HFFc6 (cell line): ENCODE measurements around the gene USF1. TPM values are rescaled to one million over a fixed set of nuclear protein-coding genes. Genes with fewer than 3 reads are reported as not detected.
A peak's percentile ranks its signal among the peaks of the same experiment; 100 is the strongest.

Source experiments
- DNase-seq: peaks from one replicate; pipeline ENCODE4 v3.0.0-alpha.2; 2018
- H3K27ac Mint-ChIP-seq: 2 replicates; pipeline ENCODE4 v1.8.0; 2020; ENCODE audit warnings: mild to moderate bottlenecking, mixed read lengths
- H3K27me3 Mint-ChIP-seq: 2 replicates; pipeline ENCODE4 v1.8.0; 2021; ENCODE audit warnings: mild to moderate bottlenecking, moderate library complexity, mixed read lengths; ENCODE audit not compliant: insufficient read depth
- H3K36me3 Mint-ChIP-seq: 2 replicates; pipeline ENCODE4 v1.8.0; 2021; ENCODE audit warnings: low read depth, mixed read lengths
- H3K4me1 Mint-ChIP-seq: 2 replicates; pipeline ENCODE4 v1.8.0; 2020; ENCODE audit warnings: low read depth, mixed read lengths
- H3K4me3 Mint-ChIP-seq: 2 replicates; pipeline ENCODE4 v1.8.0; 2020; ENCODE audit warnings: mild to moderate bottlenecking, moderate library complexity, mixed read lengths
- H3K9me3 Mint-ChIP-seq: 2 replicates; pipeline ENCODE4 v1.8.0; 2020; ENCODE audit warnings: mild to moderate bottlenecking, mixed read lengths
- total RNA-seq, 6 experiments: library from RNA; stranded (reverse); fragmentation: NEBNext Ultra II Directional; extraction: Animal tissue kit (Norgen Biotek cat#: 25700); gene quantifications; 2 replicates in 1 of 6; 3 replicates in 5 of 6; pipeline ENCODE4 v1.2.3, GENCODE V29; 2021
- TF ChIP-seq, protein P1 (sequence below): fragments of 200-600 bp; sonication (generic); IDR thresholded peaks from 2 replicates; pipeline ENCODE4 v1.5.0; 2021; ENCODE audit warnings: antibody characterized with exemption, mild to moderate bottlenecking

USF1 gene
- total RNA-seq, 6 experiments from 2014 or later, result 31.2 to 38.0 (median 33.4) TPM

DNA sequence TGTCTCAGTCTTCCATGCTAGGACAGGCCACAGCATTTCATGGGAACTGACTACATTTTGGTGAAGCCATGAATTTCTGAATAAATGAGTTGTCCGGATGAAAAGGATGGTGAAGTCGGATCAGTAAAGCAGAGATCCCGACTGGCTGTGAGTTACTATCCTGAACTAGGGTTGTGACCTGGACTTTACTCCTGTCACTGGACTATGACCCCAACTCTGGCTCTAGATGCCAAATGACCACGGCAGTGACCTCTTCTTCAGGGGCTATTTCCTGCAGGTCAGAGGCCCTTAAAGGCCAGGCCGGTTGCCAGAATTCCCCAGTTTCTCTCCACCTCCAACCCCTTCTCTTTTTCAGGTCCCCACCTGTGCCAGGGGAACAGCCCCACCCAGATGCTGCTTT is 45.3 kb upstream of the USF1 start:
- Mint-ChIP-seq H3K9me3 (no peaks in the 10 kb centered on the region), H3K27ac (no peak overlapping the region), H3K4me1 (peaks cover 43% of the 10 kb centered on the region), H3K36me3 (no peaks in the 10 kb centered on the region), H3K4me3 (no peak overlapping the region), H3K27me3 (peaks cover 2% of the 10 kb centered on the region; the same call in 1 of the 2 replicates)
- TF ChIP-seq, protein P1, sequence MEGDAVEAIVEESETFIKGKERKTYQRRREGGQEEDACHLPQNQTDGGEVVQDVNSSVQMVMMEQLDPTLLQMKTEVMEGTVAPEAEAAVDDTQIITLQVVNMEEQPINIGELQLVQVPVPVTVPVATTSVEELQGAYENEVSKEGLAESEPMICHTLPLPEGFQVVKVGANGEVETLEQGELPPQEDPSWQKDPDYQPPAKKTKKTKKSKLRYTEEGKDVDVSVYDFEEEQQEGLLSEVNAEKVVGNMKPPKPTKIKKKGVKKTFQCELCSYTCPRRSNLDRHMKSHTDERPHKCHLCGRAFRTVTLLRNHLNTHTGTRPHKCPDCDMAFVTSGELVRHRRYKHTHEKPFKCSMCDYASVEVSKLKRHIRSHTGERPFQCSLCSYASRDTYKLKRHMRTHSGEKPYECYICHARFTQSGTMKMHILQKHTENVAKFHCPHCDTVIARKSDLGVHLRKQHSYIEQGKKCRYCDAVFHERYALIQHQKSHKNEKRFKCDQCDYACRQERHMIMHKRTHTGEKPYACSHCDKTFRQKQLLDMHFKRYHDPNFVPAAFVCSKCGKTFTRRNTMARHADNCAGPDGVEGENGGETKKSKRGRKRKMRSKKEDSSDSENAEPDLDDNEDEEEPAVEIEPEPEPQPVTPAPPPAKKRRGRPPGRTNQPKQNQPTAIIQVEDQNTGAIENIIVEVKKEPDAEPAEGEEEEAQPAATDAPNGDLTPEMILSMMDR, result no peak
- no peak for DNase-seq

DNA sequence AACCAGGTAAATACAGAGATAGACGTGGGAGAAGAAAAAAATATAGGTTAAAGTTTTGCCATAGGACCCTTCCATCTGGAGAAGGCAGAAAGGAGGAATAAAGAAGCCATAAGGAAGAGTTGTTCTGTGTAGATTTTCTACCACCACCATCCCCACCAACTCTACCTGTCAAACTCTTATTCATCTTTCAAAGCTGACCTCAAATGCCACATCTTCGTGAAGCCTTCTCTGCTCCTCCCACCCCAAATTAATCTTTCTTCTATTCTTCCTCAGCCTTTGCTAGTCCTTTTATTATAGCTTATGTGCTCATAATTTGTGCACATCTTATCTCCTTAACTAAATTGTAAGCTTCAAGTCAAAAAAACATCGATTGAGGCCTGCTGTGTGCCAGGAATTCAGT is 44.8 kb upstream of the USF1 start:
- Mint-ChIP-seq H3K4me3 (no peak overlapping the region), H3K4me1 (peaks cover 47% of the 10 kb centered on the region), H3K27me3 (peaks cover 2% of the 10 kb centered on the region; the same call in 1 of the 2 replicates), H3K9me3 (no peaks in the 10 kb centered on the region), H3K27ac (no peak overlapping the region), H3K36me3 (no peaks in the 10 kb centered on the region)
- TF ChIP-seq, protein P1, result no peak
- no peak for DNase-seq

DNA sequence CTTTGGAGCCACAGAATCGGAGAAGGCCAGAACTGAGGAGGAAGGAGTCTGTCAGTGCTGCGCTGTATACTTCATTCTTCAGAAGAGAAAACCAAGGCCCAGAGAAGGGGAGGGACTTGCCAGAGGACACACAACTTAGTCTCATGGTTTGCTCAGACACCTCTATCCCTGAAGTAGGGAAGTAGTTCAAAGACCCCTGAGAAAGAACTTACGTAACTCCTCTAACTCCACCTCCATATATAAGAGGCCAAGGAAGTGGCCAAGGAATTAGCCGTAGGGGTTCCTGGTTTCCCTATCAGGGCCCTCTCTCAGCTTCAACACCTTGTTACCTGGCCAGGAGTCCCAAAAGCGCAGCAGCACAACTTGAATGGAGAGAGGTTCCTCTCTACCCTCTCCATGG is 44.2 kb upstream of the USF1 start:
- Mint-ChIP-seq H3K36me3 (no peaks in the 10 kb centered on the region), H3K9me3 (no peaks in the 10 kb centered on the region), H3K27ac (no peak overlapping the region), H3K4me1 (peaks cover 54% of the 10 kb centered on the region), H3K27me3 (peaks cover 2% of the 10 kb centered on the region; the same call in 1 of the 2 replicates), H3K4me3 (no peak overlapping the region)
- DNase-seq, result no peak
- TF ChIP-seq, protein P1, result no peak

DNA sequence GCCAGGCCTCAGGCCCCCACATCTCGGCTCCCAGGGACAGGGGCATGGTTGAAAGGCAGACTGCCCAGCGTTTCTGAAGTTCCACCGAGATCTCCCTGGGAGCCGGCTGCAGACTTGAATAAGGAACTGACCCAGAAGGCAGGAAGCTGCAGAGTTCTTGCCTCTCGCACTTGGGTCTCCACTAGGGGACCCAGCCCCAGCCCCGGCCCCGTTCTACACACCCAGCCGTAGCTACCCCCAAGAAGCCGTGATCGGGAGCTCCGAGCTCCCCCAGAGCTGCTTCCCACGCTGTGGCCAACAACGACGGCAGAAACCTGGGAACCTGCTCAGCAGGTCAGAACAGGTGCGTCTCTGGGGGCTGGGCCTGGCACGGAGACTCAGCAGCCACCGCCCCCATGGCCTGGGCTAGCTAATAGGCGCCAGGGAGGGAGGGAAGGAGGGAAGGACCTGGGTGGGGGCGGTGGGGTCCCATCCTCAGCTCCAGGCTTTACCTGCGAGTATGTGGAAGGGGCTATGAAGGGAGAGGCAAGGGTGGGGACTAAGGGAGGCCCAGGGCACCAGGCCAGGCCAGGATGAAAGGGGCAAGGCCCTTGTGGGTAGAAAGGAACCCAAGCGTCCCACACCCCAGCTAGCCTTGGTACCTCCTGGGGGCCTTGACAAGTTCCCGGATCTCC is 43.6 kb upstream of the USF1 start, which contains the start of gene NECTIN4:
Gene NECTIN4, minus strand, starts transcription at position 308 of the 674 bp plus-strand sequence. Its CDS starts 262 bp downstream, at position 46.
- no peak within 1 kb of the TSS for H3K4me3 Mint-ChIP-seq
- H3K9me3 Mint-ChIP-seq, result no peaks in the 10 kb centered on the region
- no peak for DNase-seq
- peaks cover 2% of the 10 kb centered on the region; the same call in 1 of the 2 replicates for H3K27me3 Mint-ChIP-seq
- no peaks in the 10 kb centered on the region for H3K36me3 Mint-ChIP-seq
- H3K4me1 Mint-ChIP-seq, result peaks cover 59% of the 10 kb centered on the region
- TF ChIP-seq, protein P1, result no peak
- peak within 1 kb of the TSS; percentile 40 for H3K27ac Mint-ChIP-seq

DNA sequence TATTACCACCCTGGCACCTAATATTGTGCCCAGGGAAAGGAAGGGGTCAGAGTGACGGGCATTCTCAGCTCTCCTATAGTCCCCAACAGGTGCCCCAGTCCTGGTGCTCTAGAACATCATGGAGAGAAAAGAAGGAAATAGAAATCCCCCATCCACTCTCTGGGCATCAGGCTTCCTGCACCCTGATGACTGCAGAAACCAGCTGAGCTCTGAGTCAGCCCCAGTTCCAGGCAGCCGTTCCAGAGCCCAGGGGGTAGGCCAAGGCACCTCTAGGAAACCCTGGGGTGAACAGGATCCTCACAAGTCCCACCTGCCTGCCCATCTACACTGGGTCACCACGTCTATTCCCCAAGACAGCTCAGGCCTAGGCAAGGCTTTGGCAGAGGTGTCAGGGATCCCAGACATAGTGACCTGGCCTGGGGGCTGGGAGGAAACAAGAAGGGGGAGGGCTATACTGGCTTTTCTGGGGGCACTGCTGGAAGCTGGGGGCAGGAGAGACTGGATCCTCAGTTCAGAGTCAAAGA is 42.9 kb upstream of the USF1 start:
- H3K36me3 Mint-ChIP-seq, result no peaks in the 10 kb centered on the region
- peaks cover 66% of the 10 kb centered on the region for H3K4me1 Mint-ChIP-seq
- H3K27me3 Mint-ChIP-seq, result peaks cover 2% of the 10 kb centered on the region; the same call in 1 of the 2 replicates
- TF ChIP-seq, protein P1, result no peak
- H3K9me3 Mint-ChIP-seq, result no peaks in the 10 kb centered on the region
- no peak overlapping the region for H3K4me3 Mint-ChIP-seq
- H3K27ac Mint-ChIP-seq, result peak overlapping the region; percentile 40
- DNase-seq, result peak; percentile 37
